CD4-positive, alpha-beta T cell treated with Interleukin-17A for 1 hour (primary cell): Measurements from ENCODE around the gene EFNB1.

Source experiments
- DNase-seq: peaks from one replicate; pipeline ENCODE4 v3.0.0-alpha.2; 2020

The EFNB1 gene

DNA sequence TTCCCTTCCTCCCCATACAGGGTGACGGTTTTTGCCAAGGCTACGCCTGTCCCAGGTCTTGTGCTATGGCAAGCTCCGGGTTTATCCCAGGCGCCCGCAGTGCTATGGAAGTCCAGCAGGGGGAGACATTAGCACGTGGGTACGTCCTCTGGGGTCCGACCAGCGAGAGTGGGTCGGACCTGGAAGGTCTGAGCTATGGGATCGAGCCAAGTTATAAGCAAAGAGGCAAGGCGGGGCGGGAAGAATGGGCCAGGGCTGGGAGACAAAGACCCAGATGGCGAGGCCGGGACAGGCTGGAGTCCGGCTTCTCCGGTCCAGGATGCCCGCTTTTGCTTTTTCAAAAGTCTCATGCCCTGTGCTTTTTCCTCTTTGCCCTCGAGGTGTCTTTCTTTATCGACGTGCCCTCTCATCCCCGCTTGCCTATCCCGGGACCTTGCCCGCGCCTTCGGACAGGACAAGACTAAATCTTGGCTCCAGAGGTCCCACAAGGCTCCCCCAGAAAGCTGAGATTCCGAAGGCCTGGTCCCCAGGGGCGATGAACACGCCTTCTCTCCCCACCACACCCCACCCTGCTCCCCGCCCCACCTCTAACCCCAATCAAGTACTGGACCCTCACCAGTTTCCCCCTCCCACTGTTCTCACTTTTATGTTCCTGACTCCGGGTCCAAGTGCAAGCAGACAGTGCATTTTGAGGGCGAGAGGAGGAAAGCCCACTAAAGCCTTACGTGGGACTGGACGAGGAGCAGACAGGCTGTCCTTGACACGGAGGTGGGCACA lies 785 bp upstream of the EFNB1 start:
- DNase-seq, result peak; percentile 78

DNA sequence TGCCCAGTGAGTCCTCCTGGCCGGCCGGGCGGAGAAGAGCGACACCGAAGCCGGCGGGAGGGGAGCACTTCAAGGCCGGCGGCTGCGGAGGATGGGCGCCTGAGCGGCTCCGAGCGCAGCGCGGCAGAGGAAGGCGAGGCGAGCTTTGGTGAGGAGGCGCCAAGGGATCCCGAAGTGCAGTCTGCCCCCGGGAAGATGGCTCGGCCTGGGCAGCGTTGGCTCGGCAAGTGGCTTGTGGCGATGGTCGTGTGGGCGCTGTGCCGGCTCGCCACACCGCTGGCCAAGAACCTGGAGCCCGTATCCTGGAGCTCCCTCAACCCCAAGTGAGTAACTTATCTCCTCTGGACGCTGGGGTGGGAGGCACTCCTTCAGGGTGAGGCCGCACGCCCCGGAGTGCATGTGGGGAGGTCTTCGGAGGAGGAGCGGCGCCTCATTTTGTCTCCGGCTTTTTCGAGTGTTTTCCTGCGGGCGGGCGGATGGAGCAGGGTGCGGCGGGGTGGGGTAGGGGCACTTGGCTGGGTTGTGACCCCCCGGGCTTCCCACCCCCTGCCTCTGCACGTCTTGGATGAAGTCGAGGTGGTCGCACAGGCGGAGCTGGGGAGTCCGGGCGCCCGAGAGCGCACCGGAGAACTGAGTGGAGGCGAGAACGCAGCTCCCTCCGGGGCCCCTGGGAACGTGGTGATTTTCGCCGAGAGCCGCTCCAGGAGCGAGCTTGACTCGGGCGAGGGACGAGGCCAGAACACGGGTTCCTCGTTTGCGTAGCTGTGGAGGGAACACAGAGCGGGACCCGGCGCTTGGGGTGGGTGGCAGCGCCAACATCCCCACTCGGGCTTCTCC lies 979 bp downstream of the EFNB1 start:
- DNase-seq, result peak; percentile 12

DNA sequence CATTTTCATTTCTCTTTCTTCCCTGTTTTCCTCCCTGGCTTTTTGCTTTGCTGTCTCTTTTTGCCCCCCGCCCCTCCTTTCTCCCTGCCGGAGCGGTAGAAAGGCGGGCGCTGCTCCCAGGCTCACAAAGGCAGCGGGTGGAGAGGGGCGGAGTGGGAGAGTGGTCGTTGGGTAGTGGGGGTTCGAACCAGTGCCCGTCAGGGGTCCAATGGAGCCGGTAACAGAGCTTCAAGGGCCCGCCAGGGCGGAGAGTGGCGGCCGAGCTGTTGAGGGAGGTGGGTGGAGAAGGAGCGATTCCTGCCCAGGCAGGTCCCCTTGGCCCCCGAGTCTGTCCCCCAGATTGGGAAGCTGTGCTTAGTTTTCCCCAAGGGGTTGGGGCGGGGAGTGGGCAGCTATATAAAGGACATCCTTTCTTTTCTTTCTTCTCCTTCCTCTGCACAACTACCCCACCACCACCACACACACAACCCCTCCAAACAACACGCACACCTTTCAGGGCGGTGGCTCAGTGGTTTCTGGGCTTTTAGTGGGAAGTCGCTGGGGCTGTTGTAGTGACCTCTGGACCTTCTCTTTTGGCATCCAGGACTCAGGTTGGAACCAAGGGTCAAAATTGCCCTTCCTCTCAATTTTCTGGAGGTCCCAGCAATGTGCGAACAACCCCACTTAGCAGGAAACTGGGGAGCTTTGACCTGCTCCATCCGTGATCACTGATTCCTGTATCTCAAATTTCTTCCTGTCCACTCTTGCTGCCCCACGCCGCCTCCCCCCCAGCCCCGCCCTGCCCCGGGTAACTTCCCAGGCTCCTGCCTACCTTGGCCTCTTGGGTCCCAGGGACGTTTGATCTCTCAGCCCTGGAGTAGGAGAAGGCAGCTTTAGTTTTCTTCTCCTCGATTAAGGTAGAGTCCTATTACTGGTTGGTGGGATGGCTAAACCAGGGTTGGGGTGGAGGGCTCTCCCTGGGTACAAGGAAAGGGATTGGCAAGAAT lies 1.9 kb downstream of the EFNB1 start:
- DNase-seq, result no peak

DNA sequence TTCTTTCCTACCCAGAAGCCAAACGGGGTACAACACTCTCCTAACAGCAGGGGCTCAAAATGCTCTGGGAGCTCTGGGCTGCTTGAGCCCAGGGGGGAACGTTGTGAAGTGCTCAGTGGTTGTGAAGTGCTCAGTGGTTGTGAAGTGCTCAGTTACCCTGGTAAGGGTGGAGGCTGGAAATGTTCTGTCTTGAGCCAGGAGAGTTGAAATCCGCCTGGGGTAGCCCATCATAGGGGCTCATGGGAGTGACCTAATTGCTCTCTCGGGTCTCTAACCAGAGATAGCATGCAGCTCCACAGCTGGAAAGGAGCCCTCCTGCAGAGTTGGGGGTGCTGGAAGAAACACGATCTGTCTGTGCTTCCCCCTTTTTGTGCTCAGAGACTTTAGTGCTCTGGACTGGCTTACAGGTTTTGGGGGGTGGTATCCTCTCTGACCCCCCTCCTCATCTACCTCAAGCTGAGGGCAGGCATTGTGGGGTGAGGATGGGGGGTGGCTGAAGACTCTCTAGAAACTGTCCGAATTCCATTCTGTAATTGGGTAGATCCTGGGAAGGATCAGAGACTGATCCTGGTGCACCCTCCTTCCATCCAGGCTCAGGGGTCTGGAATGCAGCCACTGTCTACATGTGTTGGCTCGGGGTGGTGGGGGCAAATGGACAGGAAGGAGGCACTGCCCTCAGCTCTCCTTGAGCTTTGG lies 2.7 kb downstream of the EFNB1 start:
- DNase-seq, result no peak

DNA sequence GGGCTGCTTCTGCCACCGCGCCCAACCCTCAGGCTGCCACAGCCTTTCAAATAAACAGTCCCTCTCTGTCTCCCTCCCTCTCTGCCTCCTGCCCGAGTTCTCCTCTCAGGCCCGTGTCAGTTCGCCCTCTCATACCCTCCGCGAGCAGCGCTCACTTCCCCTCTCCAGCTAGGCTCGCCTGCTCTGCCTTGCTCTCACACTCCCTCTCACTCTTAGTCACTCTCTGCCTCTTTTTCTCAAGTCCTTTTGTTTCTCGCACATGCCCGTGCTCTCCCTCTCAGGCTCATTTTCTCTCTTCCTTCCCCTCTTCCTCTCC lies 3.2 kb downstream of the EFNB1 start:
- DNase-seq, result no peak

DNA sequence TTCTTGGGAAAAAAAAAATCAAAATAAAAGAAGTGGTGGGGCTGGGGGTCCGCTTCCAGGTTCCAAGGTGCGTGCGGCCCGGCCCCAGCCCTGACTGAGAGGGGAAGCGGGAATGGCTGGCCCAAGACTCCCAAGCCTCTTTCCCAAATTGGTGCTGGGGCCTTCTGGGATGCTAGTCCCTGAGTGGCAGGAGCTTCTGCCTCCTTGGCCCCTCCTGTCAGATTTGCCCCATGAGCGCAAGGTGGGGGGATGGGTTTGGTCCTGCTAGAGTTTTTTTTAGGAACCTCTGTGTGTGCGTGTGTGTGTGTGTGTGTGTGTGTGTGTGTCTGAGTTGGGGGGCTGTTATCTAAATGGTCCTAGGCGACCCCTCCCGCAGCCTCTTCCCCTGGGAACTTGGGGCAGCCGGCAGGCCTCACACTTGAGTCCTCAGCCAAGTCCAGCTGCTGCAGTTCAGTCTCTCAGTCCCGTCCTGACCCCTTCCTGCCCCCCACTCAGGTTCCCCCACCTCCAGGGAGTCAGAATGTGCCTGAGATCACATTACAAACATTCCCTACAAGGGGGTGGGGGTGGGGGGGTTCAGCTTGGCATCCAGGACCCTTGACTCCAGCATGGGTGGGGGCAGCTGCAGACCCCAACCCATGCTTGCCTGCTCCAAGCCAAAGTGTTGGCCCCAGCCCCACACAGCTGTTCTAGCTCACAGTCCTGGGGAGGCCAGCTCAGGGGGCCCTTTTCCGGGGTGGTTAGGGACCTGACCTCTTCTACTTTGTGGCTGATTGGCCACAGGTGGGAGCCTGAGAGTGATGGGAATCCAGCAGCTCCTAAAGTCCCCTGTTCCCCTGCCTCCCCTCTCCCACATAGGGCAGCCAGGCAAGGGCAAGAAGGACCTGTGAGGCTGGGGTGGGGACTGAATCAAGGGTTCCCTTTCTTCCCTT lies 4.0 kb downstream of the EFNB1 start:
- DNase-seq, result no peak

DNA sequence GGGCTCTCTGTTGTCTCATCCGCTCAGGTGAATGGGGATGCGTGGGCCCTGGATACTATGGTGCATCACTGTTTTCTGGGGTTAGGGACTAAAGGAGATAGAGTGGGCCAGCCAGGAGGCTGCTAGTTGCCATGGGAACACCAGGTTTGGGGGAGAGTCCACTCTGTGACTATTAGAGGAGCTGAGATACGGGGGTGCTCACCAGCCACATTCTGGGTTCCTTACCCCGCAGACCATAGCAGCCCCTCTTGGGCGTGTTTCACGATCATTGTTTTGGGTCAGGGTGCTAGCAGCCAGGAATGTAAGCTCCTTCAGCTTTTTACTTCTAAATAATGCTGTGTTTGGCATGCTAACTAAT lies 4.6 kb downstream of the EFNB1 start:
- no peak for DNase-seq

DNA sequence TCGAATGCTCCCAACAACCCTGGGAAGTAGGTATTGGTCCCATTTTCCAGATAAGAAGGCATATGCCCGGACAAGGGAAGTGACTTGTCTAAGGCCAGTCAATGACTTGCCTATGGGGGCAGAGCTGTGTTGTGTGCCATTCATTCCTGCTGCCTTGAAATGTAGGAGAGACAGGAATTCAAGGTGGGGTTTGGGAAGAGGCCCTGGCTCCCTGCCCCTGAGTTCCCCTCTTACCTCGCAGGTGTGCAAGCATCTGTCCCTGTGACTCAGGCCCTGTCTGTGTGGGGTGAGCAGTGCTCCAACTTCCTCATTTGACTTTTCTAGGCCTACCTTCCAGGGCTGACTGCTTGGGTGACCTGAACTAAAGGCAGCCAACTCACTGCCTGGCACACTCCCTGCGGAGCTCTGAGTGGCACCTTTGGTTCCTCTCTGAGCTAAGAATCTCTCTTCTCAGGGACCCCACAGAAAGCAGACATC lies 5.1 kb downstream of the EFNB1 start:
- DNase-seq, result no peak

DNA sequence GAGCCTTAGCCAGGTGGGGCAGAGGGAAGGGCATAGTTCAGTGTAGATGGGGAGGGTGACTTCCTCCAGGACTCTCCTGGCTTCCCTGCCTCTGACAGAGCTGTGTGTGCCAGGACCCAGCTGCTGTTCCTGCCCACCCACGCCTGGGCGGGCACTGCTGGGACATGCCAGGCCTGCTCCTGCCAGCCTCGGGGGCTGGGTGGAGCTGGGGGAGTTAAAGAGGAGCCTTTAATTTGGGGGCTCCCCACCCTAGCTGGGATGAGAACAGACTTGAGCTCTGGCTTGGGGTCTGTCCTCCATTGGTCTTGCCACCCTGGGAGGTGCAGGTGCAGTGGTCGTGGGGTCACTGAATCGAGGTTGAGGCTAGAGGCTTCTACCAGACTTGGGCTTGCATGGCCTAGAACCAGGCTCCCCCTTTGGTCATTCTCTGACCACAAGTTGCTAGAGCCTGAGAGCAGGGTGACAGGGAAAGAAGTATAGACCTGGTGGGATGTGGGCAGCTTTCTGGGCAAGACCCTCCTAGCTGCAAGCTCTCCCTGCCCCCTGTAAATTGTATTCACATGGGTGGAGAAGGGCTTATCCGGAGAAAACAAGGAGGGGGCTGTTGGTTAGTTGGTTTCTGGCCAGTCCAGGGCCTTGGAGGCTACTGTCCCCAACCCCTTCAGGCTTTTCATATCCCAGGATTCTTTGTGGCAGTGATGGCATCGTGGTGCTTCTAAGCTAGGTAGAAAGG lies 5.7 kb downstream of the EFNB1 start:
- no peak for DNase-seq

DNA sequence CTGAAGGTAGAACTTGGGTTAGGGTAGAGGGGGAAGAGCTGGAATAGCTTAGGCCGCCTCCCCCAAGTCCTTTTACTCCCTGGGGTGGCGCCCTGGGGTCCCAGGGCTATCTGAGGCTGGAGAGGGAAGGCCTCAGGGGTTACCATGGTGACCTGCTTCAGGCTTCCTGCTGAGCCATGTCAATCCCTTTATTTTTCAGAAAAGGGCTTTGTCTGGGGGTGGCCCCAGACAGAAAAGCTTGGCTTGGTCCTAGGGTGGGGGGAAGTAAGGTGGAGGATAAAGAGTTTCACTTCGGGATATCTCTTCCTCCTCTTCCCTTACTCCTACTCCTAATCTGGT lies 6.3 kb downstream of the EFNB1 start:
- no peak for DNase-seq

DNA sequence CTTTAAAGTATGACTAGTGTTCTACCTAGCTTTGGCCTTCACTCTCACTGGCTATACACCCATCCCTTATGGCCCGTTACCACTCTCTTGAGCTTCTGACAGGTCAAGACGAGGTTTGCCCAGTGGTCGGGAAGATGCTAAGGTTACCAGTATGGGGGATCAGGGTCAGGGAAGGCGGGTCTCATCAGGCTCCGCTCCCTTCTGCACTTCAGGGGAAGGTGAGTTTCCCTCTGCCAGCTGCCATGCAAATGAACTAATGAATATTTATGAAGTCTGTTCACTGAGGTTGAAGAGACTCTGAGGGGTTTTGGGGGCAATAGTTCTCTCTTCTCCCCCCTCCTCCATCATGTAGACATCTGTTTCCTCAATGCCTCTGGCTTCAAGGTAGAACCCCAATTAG lies 6.6 kb downstream of the EFNB1 start:
- no peak for DNase-seq

DNA sequence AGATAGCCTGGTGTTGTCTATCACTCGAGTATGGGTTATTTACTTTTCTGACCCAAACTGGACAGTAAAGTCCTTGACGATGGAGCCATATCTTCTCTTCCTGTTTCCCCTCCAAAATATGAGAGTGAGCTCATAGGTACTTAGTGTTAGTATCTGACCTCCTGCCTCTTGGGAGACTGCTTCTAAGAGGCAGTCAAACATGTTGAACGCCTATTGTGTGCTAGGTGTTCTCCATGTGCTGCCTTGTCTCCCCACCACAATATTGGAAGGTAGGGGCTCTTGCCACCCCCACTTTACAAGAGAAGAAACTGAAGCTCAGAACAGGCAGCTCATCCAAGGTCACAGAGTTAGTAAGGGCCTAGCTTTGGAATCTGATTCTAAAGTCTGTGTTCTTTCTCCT lies 8.3 kb downstream of the EFNB1 start:
- DNase-seq, result no peak

DNA sequence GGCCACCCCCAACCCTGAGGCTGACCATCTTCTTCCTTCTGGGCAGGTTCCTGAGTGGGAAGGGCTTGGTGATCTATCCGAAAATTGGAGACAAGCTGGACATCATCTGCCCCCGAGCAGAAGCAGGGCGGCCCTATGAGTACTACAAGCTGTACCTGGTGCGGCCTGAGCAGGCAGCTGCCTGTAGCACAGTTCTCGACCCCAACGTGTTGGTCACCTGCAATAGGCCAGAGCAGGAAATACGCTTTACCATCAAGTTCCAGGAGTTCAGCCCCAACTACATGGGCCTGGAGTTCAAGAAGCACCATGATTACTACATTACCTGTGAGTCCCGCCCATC lies 9.7 kb downstream of the EFNB1 start:
- no peak for DNase-seq

DNA sequence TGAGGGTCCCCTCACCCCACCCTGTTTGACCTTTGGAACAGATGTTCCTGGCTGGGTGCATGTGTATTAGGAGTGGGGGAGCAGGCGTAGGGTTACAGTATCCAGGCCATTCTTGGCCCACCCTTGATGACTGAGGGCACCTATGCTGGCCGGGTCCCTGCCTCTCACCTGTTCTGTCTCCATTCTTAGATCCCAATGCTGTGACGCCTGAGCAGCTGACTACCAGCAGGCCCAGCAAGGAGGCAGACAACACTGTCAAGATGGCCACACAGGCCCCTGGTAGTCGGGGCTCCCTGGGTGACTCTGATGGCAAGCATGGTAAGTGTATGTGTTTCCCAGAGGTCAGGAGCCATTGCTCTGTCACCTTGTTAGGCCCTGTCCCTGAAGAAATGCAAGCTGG lies 10.9 kb downstream of the EFNB1 start:
- no peak for DNase-seq

DNA sequence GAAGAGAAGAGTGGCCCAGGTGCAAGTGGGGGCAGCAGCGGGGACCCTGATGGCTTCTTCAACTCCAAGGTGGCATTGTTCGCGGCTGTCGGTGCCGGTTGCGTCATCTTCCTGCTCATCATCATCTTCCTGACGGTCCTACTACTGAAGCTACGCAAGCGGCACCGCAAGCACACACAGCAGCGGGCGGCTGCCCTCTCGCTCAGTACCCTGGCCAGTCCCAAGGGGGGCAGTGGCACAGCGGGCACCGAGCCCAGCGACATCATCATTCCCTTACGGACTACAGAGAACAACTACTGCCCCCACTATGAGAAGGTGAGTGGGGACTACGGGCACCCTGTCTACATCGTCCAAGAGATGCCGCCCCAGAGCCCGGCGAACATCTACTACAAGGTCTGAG lies 11.4 kb downstream of the EFNB1 start:
- no peak for DNase-seq

DNA sequence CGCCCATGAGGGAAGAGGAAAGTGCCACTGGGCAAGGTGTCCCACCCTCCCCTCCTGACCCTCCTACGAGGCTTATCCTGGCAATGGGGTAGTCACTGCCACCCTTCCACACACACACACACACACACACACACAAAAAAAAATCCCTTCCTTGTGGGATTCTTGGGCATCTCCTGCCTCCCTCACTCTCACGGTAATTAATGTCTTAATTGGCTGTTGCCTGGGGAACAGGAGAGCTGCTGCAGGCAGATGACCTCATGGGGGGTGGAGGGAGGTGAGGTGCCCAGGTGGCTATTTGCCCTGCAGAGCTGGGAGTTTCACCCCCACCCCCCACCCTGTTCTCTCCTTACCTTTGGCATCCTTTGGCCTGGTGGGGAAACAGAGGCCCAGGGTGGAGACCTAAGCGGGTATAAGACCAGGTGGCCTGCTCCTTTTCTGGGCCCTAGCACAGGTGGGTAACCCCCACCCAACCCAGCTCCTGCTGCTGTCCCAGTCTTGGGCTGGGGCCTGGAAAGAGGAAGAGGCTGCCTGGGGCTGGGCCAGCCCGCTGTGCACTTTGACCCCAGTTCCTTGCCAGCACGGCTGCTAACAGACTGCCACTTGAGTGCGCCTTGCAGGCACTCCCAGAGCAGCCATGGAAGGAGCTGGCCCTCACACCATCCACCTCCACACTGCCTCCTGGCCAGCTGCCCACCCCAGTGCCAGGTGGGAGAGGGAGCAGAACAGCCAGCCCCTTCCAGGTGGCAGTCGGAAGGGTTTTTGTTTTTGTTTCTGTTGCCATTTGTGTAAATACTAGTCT lies 12.6 kb downstream of the EFNB1 start:
- no peak for DNase-seq

DNA sequence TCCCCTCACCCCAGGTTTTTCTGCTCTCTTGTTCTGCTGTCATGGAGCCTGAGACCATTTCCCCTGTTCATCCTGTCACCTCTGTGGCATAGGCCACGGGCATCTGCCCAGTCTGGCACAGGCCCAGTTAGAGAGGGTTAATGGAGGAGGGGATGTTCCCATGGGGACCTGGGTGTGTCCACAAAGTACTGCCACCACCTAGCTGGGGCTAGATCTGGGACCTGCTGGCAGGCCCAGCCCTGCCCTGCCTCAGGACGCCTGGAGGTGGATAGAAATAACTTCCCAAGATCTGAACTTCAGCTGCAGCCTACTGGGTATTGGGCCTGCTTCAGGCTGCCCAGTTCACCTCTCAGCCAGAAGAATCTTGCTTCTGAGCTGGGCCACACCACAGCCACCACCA lies 13.5 kb downstream of the EFNB1 start:
- DNase-seq, result no peak

DNA sequence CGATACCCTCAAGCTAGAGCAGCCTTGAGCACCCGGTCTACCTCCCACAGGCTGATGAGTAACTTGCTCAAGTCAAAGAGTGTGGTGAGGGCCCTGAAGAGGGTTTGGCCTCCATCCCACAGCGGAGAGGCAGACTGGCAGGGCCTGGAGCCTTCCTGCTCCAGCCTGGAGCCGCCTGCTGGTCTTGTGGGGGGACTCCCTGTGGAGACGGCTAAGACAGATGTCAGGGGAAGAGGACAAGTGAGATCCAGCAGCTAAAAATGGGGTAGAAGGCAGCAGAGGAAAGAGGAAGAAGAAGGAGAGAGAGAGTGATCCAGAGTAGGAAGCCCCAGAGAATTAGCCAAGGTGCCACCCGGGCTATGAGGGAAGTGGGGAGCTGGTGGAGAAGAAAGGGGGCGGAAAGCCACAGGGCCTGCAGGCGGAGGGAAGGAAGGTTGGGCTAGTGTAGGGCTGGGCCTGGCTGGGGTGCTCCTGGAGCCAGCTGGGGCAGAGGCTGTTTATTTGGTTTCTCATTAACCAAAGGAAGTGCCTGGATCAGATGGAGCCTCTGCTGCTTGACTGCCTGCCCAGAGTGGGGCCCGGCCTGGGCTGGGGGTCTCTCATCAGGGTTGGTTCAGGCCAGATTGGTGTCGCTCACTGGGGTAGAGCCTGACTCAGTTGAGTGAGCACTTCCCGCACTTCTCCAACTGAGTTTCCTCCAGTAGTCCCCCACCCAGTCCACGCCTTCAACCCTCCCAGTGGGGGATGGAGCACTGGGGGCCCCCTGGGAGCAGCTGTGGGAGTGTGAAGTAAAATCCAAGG lies 14.2 kb downstream of the EFNB1 start:
- DNase-seq, result no peak

DNA sequence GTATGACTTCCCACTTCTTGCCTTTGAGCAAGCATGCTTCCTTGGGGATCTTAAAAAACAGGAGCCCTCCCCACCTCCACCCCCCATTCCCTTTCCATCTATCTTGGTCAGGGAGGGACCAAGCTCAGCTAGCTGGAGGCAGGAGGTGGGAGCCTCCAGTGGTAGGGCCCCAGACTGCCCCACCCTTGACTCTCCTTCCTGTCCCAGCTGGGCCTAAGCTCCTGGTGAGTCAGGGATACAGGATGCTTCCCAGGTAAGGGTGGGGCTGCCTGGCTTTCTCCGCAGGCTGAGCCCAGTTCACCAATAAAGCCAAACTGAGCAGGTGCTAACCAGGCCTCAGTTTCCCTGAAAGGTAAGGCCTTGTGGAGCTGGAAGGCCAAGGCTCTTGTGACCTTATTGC lies 15.2 kb downstream of the EFNB1 start:
- no peak for DNase-seq
